GM23248 (cell line): ENCODE results near the gene NCAPG. TPM values are rescaled to one million over a fixed set of nuclear protein-coding genes. Genes with fewer than 3 reads are reported as not detected.
"Not testable (repeated sequence)": the region's sequence is repeated elsewhere in the genome, so short reads cannot be mapped to it uniquely, and the experiment has no call there.

ENCODE experiments used
- DNase-seq: peaks from one replicate; pipeline ENCODE4 v3.0.0-alpha.2; 2015
- H2AFZ ChIP-seq: fragments of 200-600 bp; sonication (generic); 2 replicates; pipeline ENCODE4 v1.6.1; 2016; ENCODE audit warnings: antibody characterized with exemption
- H3F3A ChIP-seq: fragments of 200-600 bp; sonication (generic); 2 replicates; pipeline ENCODE4 v1.6.1; 2016; ENCODE audit warnings: mild to moderate bottlenecking, antibody characterized with exemption, mixed run types; ENCODE audit not compliant: insufficient read depth
- H3K27ac ChIP-seq: fragments of 200-600 bp; sonication (generic); 2 replicates; pipeline ENCODE4 v1.5.1; 2016; ENCODE audit warnings: mild to moderate bottlenecking
- H3K27me3 ChIP-seq: fragments of 200-600 bp; sonication (generic); replicated peaks from 2 replicates; pipeline ENCODE4 v1.6.1; 2016; ENCODE audit warnings: mild to moderate bottlenecking; ENCODE audit not compliant: insufficient read depth
- H3K36me3 ChIP-seq: fragments of 200-600 bp; sonication (generic); 2 replicates; pipeline ENCODE4 v1.6.1; 2016; ENCODE audit warnings: low read depth, mild to moderate bottlenecking
- H3K4me1 ChIP-seq: fragments of 200-600 bp; sonication (generic); 2 replicates; pipeline ENCODE4 v1.6.1; 2016; ENCODE audit warnings: mild to moderate bottlenecking; ENCODE audit not compliant: insufficient read depth
- H3K4me2 ChIP-seq: fragments of 200-600 bp; sonication (generic); one replicate; pipeline ENCODE4 v1.6.1; 2016; ENCODE audit warnings: mild to moderate bottlenecking; ENCODE audit not compliant: unreplicated experiment
- H3K4me3 ChIP-seq: fragments of 200-600 bp; sonication (generic); 2 replicates; pipeline ENCODE4 v1.5.1; 2016; ENCODE audit warnings: mild to moderate bottlenecking
- H3K79me2 ChIP-seq: fragments of 200-600 bp; sonication (generic); 2 replicates; pipeline ENCODE4 v1.6.1; 2016; ENCODE audit warnings: mild to moderate bottlenecking; ENCODE audit not compliant: insufficient read depth
- H3K9ac ChIP-seq: fragments of 200-600 bp; sonication (generic); 2 replicates; pipeline ENCODE4 v1.6.1; 2016; ENCODE audit warnings: mild to moderate bottlenecking
- H3K9me2 ChIP-seq: fragments of 200-600 bp; sonication (generic); 2 replicates; pipeline ENCODE4 v1.6.1; 2016; ENCODE audit warnings: mixed run types, mild to moderate bottlenecking, moderate library complexity; ENCODE audit not compliant: insufficient read depth
- H3K9me3 ChIP-seq: fragments of 200-600 bp; sonication (generic); one replicate; pipeline ENCODE4 v1.6.1; 2017; ENCODE audit warnings: low read depth
- H4K20me1 ChIP-seq: fragments of 200-600 bp; sonication (generic); 2 replicates; pipeline ENCODE4 v1.6.0; 2016; ENCODE audit not compliant: insufficient read depth
- EZH2 ChIP-seq: fragments of 200-600 bp; sonication (generic); IDR thresholded peaks from 2 replicates; pipeline ENCODE4 v1.6.1; 2018; ENCODE audit warnings: antibody characterized with exemption, mild to moderate bottlenecking; ENCODE audit not compliant: insufficient read depth, poor library complexity, severe bottlenecking
- EZH2phosphoT487 ChIP-seq: fragments of 200-600 bp; sonication (generic); IDR thresholded peaks from 2 replicates; pipeline ENCODE4 v1.6.1; 2018; ENCODE audit warnings: antibody characterized with exemption, moderate library complexity, mild to moderate bottlenecking, low read depth; ENCODE audit not compliant: insufficient read depth
- WGBS, 2 experiments: methylation state at CpG; one replicate each; pipeline ENCODE4 v1.1.6; 2015 to 2017; ENCODE audit warnings: low lambda C conversion rate in 2 of 2, low coverage in 1 of 2; ENCODE audit errors: missing lambda C conversion rate in 2 of 2; 5-methylcytosine and 5-hydroxymethylcytosine counted together
- in situ Hi-C: fragments of 300-500 bp; cut with MboI; formaldehyde crosslinking; loops from 2 replicates; pipeline ENCODE4 v1.15.0; 2020
- polyA plus RNA-seq: library from polyadenylated mRNA; unstranded; fragments of >200 nt; fragmentation: Nextera tagmentation; extraction: Ambion mirVana; gene quantifications from 2 replicates; pipeline ENCODE4 v1.2.1, GENCODE V29; 2016
- total RNA-seq: library from RNA; depleted of rRNA; stranded (reverse); fragments of >200 nt; shearing (Covaris generic); gene quantifications from 2 replicates; pipeline ENCODE4 v1.2.3, GENCODE V29; 2014

The NCAPG gene
- total and polyA plus RNA-seq, 2 experiments from 2014 or later, result 13.1 to 15.6 TPM

DNA sequence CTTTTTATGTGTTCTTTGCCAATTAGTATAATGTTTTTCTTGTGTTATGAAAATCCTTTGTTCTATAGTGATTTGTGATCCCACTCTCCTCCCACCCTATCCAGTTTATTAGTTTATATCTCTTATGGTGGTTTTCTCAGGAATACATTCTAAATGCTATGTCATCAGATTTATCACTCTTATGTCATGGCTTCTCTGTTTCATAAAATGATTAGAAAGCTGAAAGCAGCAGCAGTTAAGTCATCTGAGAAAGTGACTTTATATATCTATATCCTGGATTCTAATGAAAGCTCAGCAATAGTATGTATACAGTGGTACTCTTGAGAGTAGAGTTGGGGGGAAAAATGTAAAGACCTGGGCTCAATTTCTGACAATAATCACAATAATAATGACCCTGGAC, 41.2 kb downstream of the NCAPG start:
- Histone ChIP-seq H3K4me2 (no peak overlapping the region), H3K9ac (no peak overlapping the region), H3K79me2 (no peaks in the 10 kb centered on the region), H3K9me2 (no peaks in the 10 kb centered on the region), H3F3A (no peaks in the 10 kb centered on the region), H3K4me1 (no peaks in the 10 kb centered on the region), H4K20me1 (no peaks in the 10 kb centered on the region), H3K27ac (no peak overlapping the region), H3K27me3 (no peaks in the 10 kb centered on the region), H3K9me3 (no peaks in the 10 kb centered on the region), H2AFZ (no peak overlapping the region), H3K4me3 (no peak overlapping the region), H3K36me3 (no peaks in the 10 kb centered on the region)
- TF ChIP-seq EZH2phosphoT487 (no peak), EZH2 (no peak)
- DNase-seq, result no peak
- in situ Hi-C loops, result no loop called here

DNA sequence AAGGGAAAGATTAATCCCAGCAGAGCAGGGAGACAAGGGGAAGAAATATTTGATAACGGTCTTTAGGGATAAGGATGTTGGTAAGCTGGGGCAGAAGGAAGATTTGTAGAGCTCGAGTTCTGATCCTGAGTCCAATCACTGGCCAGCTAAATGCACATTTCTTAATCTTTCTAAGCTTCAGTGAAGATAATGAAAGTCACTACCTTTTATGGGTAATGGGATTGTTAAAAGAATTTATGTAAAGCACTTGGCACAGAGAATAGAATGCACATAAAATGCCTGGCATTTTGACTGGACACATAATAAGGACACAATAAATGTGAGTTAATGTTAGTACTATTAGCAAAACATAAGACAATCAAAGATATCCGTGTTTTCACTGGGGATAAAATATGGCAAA, 43.3 kb downstream of the NCAPG start:
- H3F3A ChIP-seq, result no peaks in the 10 kb centered on the region
- H3K9me3 ChIP-seq, result no peaks in the 10 kb centered on the region
- H3K27me3 ChIP-seq, result no peaks in the 10 kb centered on the region
- H3K79me2 ChIP-seq, result no peaks in the 10 kb centered on the region
- no peak overlapping the region for H3K4me2 ChIP-seq
- no peak overlapping the region for H2AFZ ChIP-seq
- no peaks in the 10 kb centered on the region for H3K4me1 ChIP-seq
- in situ Hi-C loops, result no loop called here
- WGBS, 2 experiments, result 81 to 86% methylated on average over 3 of the region's 3 CpGs
- H3K36me3 ChIP-seq, result no peaks in the 10 kb centered on the region
- DNase-seq, result no peak
- H3K27ac ChIP-seq, result no peak overlapping the region
- no peak overlapping the region for H3K4me3 ChIP-seq
- no peak overlapping the region for H3K9ac ChIP-seq
- TF ChIP-seq EZH2phosphoT487 (no peak), EZH2 (no peak)
- no peaks in the 10 kb centered on the region for H3K9me2 ChIP-seq
- H4K20me1 ChIP-seq, result no peaks in the 10 kb centered on the region

DNA sequence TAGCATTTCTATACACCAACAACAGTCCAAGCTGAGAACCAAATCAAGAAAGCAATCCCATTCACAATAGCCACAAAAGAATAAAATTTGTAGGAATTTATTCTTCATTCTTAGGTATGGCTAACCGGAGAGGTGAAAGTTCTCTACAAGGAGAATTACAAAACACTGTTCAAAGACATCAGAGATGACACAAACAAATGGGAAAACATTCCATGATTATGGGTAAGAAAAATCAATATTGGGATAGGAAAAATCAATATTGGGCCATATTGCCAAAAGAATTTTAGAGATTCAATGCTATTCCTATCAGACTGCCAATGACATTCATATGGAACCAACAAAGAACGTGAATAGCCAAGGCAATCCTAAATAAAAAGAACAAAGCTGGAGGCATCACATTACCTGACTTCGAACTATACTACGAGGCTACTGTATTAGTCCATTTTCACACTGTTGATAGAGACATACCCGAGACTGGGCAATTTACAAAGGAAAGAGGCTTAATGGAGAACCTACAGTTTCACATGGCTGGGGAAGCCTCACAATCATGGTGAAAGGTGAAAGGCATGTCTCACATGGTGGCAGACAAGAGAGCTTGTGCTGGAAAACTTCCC, 49.1 kb downstream of the NCAPG start:
- Histone ChIP-seq H3K4me2 (no peak overlapping the region), H3K27me3 (no peaks in the 10 kb centered on the region), H3K27ac (no peak overlapping the region), H3K9me3 (no peaks in the 10 kb centered on the region), H3K79me2 (no peaks in the 10 kb centered on the region), H3K4me1 (no peaks in the 10 kb centered on the region), H2AFZ (no peak overlapping the region), H3K4me3 (no peak overlapping the region), H4K20me1 (no peaks in the 10 kb centered on the region), H3K9ac (no peak overlapping the region), H3F3A (no peaks in the 10 kb centered on the region), H3K9me2 (no peaks in the 10 kb centered on the region), H3K36me3 (no peaks in the 10 kb centered on the region)
- 96 to 98% methylated on average over 5 of the region's 5 CpGs for WGBS, 2 experiments
- TF ChIP-seq EZH2 (no peak), EZH2phosphoT487 (no peak)
- no peak for DNase-seq
- in situ Hi-C loops, result no loop called here

DNA sequence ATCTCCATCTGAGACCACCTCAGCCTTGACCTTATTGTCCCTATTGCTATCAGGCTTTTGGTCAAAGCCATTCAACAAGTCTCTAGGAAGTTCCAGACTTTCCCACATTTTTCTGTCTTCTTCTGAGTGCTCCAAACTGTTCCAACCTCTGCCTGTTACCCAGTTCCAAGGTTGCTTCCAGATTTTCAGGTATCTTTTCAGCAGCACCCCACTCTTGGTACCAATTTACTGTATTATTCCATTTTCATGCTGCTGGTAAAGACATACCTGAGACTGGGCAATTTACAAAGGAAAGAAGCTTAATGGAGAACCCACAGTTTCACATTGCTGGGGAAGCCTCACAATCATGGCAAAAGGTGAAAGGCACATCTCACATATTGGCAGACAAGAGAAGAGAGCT, 51.1 kb downstream of the NCAPG start:
- H2AFZ ChIP-seq, H3K4me3 ChIP-seq, H3K9ac ChIP-seq, H3K9me3 ChIP-seq, H3K79me2 ChIP-seq, H3K4me1 ChIP-seq, H3K9me2 ChIP-seq, in situ Hi-C loops, DNase-seq, H3K4me2 ChIP-seq, H3K27me3 ChIP-seq, H3F3A ChIP-seq, H3K27ac ChIP-seq, H4K20me1 ChIP-seq, H3K36me3 ChIP-seq: not testable (repeated sequence)

DNA sequence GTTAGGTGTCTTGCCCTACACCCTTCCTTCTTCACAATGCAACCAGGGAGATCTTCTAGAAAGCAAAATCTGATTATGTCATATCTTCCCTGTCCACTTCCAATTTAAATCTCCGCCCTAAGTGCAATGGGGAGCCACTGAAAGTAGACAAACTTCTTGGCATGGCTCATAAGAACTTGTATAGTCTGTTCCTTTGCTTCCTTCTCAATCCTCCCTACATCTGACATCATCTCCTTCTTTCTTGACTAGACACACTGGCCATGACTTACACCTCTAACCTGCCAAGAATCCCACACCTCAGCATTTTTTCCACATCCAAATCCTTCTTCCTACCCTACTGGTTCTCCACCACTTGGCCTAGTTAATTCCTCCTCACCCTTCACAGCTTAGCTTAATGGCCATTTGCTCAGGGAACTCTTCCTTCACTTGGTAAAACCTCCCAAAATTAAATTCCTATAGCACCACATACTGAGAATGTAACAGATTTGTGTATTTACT, 55.1 kb downstream of the NCAPG start:
- Histone ChIP-seq H3K4me1 (no peaks in the 10 kb centered on the region), H3K9ac (no peak overlapping the region), H3K4me2 (no peak overlapping the region), H3K9me3 (no peaks in the 10 kb centered on the region), H4K20me1 (no peaks in the 10 kb centered on the region), H3K36me3 (no peaks in the 10 kb centered on the region), H3K27ac (no peak overlapping the region), H2AFZ (no peak overlapping the region), H3K4me3 (no peak overlapping the region), H3K27me3 (no peaks in the 10 kb centered on the region), H3K79me2 (no peaks in the 10 kb centered on the region), H3K9me2 (no peaks in the 10 kb centered on the region), H3F3A (no peaks in the 10 kb centered on the region)
- TF ChIP-seq EZH2phosphoT487 (no peak), EZH2 (no peak)
- no peak for DNase-seq
- WGBS, 2 experiments, result 94 to 95% methylated on average over 1 of the region's 1 CpG
- in situ Hi-C loops, result no loop called here
